HG03108 (cell line): ENCODE results near the gene MTG2.

Source experiments
- ATAC-seq: cut with Tn5 transposase; IDR thresholded peaks from one replicate; pipeline ENCODE4 v1.9.1; 2021; ENCODE audit warnings: moderate library complexity; ENCODE audit not compliant: unreplicated experiment

MTG2 gene

GRCh38 chr20:62232194-62232593 is 49.4 kb downstream of the MTG2 start:
- ATAC-seq, result no peak

- no peak for ATAC-seq
Observed at GRCh38 chr20:62232770-62233645, 50.2 kb downstream of the MTG2 start.

DNA sequence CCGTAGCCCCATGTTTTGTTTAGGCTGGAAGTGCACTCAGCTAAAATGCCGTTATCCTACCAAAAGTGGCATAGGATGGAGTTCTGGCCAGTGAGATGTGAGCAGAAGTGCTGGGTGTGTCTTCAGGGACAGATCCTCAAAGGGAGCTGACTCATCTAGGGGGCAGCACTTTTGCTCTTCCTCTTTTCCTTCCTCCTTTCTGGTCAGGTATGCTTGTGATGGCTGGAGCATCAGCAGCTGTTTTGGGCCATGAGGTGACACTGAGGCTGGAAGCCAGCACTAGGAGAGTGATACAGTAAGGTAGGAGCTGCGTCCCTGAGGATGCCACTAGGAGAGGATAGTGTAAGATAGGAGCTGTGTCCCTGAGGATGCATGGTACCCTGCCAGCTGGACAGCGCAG is 50.9 kb downstream of the MTG2 start:
- no peak for ATAC-seq

DNA sequence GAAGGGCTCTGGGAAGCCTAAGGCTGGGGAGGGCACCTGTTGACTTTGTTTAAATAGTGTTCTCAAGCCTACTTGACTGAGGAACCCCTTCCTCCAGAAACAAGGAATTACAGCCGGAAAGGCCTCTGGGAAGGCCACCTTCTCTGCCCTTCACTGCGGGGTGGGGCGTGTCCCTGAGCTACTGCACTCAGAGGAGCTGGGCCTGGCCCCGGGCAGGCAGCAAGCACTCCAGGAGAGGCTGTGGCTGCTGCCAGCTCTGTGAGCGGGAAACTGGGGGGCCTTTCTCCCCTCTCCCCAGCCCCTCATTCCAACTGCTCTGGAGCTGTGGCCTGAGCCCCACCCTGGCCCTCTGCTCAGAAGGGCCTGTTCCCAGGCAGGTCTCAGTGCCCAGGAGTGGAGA is 51.5 kb downstream of the MTG2 start:
- ATAC-seq, result no peak

GRCh38 chr20:62235001-62235776 is 52.4 kb downstream of the MTG2 start:
- ATAC-seq, result no peak

DNA sequence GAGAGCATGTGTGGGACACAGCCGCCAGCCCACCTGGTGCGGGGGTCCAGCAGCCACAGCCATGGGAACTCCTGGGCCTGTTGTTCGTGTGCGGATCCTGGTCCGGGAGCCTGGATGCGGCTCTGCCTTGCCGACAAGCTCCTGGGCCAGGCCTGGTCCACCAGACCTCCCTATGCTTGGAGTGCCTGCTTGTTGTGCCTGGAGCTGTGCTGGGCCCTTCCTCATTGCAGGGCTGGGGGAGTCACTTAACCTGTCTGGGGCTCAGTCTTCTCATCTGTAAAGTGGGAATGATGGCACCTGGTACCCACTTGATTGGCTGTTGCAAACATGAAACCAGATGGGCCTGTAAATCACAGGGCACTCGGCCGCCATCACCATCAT is 52.9 kb downstream of the MTG2 start:
- no peak for ATAC-seq

DNA sequence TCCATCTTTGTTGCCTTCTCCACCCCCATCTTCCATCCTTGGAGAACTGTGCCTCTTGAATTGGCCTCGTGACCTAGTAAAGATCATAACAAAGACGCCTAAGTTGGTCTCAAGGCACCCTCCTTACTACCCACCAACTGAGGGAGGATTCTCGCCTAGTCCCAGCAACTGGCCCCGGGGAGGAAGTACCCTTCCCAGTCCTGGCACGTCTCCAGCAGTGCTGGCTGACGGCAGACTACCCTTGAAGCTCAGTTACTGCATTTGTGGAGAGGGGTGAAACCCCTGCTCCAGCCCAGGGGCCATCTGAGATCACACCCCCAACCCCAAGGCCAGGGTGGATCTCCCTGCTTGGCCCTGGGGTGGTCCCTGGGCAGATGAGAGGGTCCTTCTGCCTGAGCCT is 53.4 kb downstream of the MTG2 start:
- no peak for ATAC-seq

DNA sequence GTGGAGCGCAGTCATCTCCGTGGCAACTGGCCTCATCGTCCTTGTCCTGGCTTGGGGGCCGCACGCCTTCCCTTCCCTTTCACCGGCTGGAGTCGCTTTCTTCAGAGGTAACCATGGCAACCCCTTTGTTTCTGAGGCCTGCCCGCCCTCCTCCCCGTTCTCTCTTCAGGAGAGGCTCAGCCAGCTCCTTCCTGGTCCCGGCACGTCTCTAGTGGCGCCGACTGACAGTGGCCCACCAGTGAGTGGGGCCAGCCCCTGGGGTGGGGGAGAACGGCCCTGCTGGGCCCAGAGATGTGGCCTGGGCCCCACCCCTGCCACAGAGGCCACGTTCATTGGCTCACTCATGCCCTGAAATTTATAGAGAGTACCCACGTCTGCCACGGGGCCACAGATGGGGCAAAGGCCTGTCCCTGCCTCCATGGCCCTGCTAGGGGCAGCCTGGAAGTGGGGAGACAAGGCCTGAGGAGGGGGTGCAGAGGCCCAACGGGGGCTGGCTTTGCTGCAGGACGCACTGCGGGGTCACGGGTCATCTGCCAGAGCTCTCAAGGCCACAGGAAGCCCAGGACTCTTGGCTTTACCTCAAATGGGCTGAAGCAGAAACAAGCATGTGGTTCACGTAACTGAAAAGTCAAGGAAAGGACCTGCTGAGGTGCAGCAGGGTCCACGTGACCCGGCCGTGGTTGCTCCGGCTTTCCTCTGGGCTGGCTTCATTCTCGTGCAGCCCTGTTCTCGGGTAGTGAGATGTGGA is 54.1 kb downstream of the MTG2 start:
- no peak for ATAC-seq

GRCh38 chr20:62237514-62237800 is 54.6 kb downstream of the MTG2 start:
- no peak for ATAC-seq

- ATAC-seq, result peak; percentile 97
Observed at GRCh38 chr20:62237801-62238568, 55.2 kb downstream of the MTG2 start, which contains the start of gene OSBPL2. OSBPL2 (plus strand) TSS chr20:62238521; CDS start chr20:62256185, 17,664 bp downstream.

DNA sequence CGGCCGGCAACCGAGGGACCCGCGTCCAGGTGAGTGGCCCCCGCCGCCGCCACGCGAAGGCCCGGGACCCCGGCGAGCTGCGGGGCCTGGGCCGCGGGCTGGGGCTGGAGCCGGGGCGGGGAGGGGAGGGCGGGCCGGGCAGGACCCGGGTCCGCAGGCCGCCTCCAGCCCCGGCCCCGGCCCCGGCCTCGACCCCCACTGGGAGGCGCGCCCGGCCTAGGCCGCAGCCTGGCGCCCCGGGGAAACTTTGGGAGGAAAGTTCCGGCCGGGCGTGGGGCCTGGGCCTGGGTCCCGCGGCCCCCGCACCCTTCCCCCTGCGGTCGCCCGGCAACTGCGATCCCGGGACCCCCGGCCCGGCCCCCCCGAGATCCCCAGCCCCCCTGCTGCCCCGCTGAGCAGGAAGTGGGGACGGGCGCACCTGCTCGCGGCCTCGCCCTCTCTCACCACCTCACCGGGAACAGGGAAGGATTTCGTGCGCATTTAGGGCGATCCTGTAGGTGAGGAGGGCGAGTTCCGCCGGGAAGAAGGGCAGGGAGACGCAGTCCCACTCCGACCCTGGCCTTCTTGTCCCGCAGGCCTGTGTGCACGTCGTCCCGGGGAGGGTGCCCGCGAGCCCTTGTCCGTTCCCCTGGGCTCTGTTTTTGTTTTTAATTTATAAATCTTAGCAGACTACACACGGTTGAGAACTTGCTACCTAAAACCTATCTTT is 55.9 kb downstream of the MTG2 start:
- peak; percentile 1 for ATAC-seq

DNA sequence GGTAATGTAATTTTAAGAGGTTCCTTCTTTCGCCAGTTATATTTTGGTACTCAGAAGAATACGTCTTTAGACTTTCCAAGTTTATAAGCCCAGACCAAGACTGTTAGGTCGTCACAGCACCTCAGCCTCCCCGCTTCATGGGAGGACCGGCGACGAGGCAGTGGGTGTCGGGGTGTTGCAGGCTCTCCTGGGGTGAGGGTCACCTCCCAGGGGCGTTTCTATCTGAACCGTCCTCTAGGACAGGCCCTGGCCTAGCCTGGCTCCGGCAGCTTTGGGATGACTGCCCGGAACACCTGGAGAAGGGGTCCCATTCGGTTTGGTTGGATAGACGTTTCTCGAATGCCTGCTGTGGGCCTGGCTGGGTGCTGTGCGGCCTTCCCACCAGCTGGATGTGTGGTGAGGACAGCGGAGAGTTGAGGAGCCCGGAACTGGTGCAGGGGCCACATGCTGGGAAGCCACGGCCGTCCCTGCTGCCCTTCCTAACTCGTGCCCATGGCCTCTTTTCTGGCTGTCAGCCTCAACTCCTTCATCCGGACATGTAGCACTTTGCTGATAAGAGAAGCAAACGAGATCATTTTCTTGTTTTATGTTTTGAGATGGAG is 56.6 kb downstream of the MTG2 start:
- no peak for ATAC-seq

DNA sequence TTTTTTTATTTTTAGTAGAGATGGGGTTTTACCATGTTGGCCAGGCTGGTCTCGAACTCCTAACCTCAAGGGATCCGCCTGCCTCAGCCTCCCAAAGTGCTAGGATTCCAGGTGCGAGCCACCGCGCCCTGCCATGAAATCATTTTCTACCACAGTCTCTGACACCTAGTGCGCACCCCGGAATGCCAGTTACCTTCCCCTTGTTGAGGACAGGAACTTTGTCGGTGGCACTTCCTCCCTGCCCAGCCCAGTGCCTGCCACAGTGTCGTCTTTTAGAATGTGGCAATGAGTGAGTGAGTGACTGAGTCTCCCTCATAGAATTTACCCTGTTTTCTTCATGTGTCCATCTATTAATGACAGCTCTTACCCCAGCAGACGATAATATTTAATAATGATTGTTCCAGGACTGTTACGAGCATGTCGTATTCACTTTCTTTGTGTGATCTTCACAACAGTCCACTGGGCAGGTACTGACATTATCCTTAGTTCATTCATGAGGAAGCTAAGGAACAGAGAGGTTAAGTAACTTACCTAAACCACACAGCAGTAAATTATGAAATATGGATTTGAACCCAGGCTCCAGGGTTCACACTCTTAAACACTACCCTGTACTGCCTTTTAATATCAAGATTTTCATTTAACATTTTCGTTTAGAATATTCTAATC is 57.3 kb downstream of the MTG2 start:
- ATAC-seq, result no peak

DNA sequence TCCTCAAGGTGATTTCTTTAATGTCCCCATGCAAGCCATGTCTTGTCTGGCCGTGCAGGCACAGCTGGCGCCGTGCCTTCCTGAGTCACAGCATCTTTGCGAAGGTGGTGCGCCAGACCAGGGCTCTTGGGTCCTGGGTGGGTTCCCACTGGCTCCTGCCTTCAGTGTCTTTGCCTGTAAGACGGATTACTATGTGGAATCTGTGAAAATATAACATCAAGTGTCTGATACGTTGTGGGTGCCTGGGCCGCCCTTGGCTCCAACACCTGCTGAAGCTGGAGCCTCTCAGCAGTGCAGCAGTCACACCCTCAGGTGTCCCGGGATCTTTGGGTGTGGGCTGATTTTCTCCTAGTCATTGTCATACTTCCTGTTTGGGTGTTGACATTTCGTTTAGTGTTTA is 58.7 kb downstream of the MTG2 start:
- ATAC-seq, result no peak

- no peak for ATAC-seq
Observed at GRCh38 chr20:62242176-62242575, 59.3 kb downstream of the MTG2 start.

GRCh38 chr20:62243106-62243505 is 60.3 kb downstream of the MTG2 start:
- ATAC-seq, result no peak

- no peak for ATAC-seq
Observed at GRCh38 chr20:62243906-62244515, 61.2 kb downstream of the MTG2 start.

DNA sequence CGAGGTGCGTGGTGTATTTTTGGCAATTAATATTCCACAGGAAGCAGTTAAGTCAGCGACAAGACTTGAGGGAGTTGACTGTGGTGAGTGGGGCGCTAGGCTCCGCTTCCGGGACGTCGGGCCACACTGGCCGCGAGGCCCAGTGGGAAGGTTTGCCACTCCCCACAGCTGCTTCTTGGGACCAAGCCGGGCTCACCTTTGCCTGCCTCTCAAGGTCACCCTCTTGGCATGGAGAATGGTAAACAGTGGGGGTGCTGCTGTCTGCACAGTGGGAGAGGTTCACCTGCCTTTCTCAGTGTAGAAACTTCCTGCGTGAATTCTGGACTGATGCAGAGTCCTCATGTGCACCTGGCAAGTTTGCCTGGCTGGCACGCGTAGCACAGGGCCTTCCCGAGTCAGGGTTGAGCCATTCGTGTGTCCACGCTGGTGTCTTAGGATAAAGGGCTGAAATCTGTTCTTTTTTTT is 61.8 kb downstream of the MTG2 start:
- ATAC-seq, result no peak

DNA sequence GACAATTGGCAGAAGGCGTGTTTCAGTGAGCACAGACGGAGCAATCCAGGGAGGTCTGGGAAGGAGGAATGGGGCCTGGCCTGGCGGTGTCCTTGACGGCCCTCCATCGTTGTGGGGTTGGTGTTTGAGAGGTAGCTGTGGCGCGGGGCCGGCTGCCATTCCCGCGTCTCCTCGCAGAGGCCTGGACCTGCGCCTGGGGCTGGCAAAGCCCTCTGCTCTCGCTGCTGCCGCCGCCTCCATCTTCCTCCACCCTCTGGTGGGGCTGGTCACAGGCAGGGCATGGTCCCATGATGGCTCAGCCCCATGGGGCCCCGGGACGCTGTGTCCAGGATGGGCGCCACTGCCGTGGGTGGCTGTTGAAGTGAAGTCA is 63.1 kb downstream of the MTG2 start:
- no peak for ATAC-seq
